PFSK-1 (cell line): ENCODE data around the gene TMEM266.

Experiments
- FOXP2 ChIP-seq: optimal IDR thresholded peaks from 2 replicates; pipeline ENCODE3; 2011; ENCODE audit warnings: borderline replicate concordance, control low read depth, inconsistent platforms; ENCODE audit not compliant: insufficient read depth; ENCODE audit errors: extremely low read length, extremely low read depth
- POLR2AphosphoS5 ChIP-seq: IDR thresholded peaks from 2 replicates; pipeline ENCODE4 v1.6.1; 2012; ENCODE audit warnings: low read depth, mild to moderate bottlenecking, control low read depth, low read length, moderate library complexity
- REST ChIP-seq, 2 experiments: IDR thresholded peaks; 2 replicates each; pipeline versions ENCODE4 v1.6.1 to v1.8.0; 2011 to 2012; ENCODE audit warnings: low read depth in 2 of 2, low read length in 2 of 2, control low read depth in 1 of 2, inconsistent platforms in 1 of 2, mild to moderate bottlenecking in 1 of 2, moderate library complexity in 1 of 2; ENCODE audit not compliant: insufficient read depth in 1 of 2
- SIN3A ChIP-seq: IDR thresholded peaks from 2 replicates; pipeline ENCODE4 v1.6.1; 2012; ENCODE audit warnings: mild to moderate bottlenecking, low read length, moderate library complexity, borderline replicate concordance; ENCODE audit not compliant: insufficient read depth
- TAF1 ChIP-seq: IDR thresholded peaks from 2 replicates; pipeline ENCODE4 v1.6.1; 2012; ENCODE audit warnings: low read length, control low read depth, borderline replicate concordance; ENCODE audit not compliant: insufficient read depth

DNA sequence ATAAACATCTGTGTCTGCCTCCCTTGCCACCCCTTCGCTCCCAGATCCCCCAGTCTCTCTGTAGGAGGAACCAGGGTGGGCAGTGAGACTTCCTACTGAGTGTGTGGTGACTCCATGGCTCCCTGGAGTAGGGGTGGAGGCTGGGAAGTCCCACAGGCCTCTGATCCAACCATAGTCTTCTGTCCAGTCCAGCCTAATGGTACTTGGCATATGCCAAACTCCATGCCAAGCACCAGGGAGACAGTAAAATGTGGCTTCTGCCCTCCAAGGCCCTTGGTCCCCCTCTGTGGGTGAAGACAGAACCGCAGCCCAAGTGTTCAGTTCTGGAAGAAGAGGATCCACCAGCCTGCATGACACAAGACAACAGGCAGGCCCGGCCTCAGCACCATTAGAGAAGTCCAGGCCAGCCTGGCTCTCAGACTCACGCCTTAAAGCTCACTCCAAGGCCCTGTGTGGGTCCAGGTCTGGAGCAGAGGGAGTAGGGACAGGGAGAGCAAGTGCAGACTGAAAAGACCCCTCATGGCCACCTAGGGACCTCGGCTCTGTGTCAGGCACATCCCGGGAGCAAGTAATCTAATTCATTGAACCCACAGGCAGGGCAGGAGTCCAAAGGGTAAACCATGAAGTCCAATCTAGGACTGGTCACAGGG is 138.8 kb downstream of the TMEM266 start:
- TF ChIP-seq TAF1 (no peak), POLR2AphosphoS5 (no peak), REST (IDR thresholded peaks at IDR 0.05; ENCODE audit: insufficient read depth in 1 of 2, low read depth in 2 of 2, low read length in 2 of 2) (no peak), SIN3A (no peak), FOXP2 (no peak)
